ENCODE data around the gene OR10T2. TPM values are rescaled to one million over a fixed set of nuclear protein-coding genes. Genes with fewer than 3 reads are reported as not detected.
"Not testable (repeated sequence)": the region's sequence is repeated elsewhere in the genome, so short reads cannot be mapped to it uniquely, and the experiment has no call there.

OR10T2 gene
- total RNA-seq, 4 donors from 2014 or later = not detected

- intact Hi-C loops (cut with DNase I; ENCODE audit: low total_unique reads) = no loop called here
- TF ChIP-seq CTCF (IDR thresholded peaks at IDR 0.05) = no peak
- no peak for TF ChIP-seq POLR2A (IDR thresholded peaks at IDR 0.05)
- WGBS, 2 donors = 89 to 94% methylated on average over 5 of the region's 5 CpGs
- no peak overlapping the region for H3K4me3 ChIP-seq (ENCODE audit: low read depth, poor library complexity, severe bottlenecking)
- peak in 1 of 2 donors; percentile 60 for DNase-seq (ENCODE audit: low spot score in 2 of 2)
Observed at GRCh38 chr1:158393476-158393875, 5.8 kb downstream of the OR10T2 start.

DNA sequence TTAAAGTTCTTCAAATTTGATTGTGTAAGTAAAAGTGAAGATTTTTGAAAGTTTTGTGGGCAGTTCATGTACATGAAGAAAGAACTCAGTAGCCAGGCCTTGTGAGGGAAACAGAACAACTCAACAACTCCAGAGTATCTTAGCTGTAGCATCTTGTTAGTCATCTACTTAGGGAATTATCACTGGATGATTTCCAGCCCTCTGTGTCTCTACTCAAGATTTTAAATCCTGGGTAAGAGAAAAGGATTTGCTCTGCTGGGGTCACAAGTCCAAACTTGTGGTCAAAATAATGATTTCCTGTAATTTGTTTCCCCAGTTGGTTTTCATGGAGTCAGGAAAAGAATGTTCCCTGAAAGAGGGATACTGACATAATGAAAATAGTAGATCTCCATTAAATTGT lies 8.2 kb downstream of the OR10T2 start:
- DNase-seq (ENCODE audit: low spot score in 2 of 2) = no peak
- intact Hi-C loops (cut with DNase I; ENCODE audit: low total_unique reads) = no loop called here
- no peak for TF ChIP-seq CTCF (IDR thresholded peaks at IDR 0.05)
- TF ChIP-seq POLR2A (IDR thresholded peaks at IDR 0.05) = no peak
- H3K4me3 ChIP-seq (ENCODE audit: low read depth, poor library complexity, severe bottlenecking) = no peak overlapping the region

- 46 to 59% methylated on average over 1 of the region's 1 CpG for WGBS, 2 donors
- TF ChIP-seq CTCF (IDR thresholded peaks at IDR 0.05) = no peak
- TF ChIP-seq POLR2A (IDR thresholded peaks at IDR 0.05) = no peak
- no peak for DNase-seq (ENCODE audit: low spot score in 2 of 2)
- no peak overlapping the region for H3K4me3 ChIP-seq (ENCODE audit: low read depth, poor library complexity, severe bottlenecking)
- intact Hi-C loops (cut with DNase I; ENCODE audit: low total_unique reads) = no loop called here
Observed at GRCh38 chr1:158390331-158390730, 8.9 kb downstream of the OR10T2 start.

GRCh38 chr1:158374860-158375259 lies 24.4 kb downstream of the OR10T2 start:
- H3K4me3 ChIP-seq (ENCODE audit: low read depth, poor library complexity, severe bottlenecking) = no peak overlapping the region
- WGBS, 2 donors = 67 to 76% methylated on average over 1 of the region's 1 CpG
- no peak for TF ChIP-seq CTCF (IDR thresholded peaks at IDR 0.05)
- no peak for TF ChIP-seq POLR2A (IDR thresholded peaks at IDR 0.05)
- intact Hi-C loops (cut with DNase I; ENCODE audit: low total_unique reads) = no loop called here
- DNase-seq (ENCODE audit: low spot score in 2 of 2) = no peak

DNA sequence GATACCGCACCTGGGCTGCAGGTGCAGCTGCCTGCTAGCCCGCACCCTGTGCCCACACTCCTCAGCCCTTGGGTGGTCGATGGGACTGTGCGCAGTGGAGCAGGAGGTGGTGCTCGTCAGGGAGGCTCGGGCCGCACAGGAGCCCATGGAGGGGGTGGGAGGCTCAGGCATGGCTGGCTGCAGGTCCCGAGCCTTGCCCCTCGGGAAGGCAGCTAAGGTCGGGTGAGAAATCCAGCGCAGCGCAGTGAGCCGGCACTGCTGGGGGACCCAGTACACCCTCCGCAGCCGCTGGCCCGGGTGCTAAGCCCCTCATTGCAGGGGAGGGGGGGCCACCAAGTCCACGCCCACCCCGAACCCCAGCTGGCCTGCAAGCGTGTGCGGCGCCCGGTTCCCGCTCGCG lies 25.2 kb downstream of the OR10T2 start:
- 90 to 96% methylated on average over 16 to 21 of the region's 25 CpGs for WGBS, 2 donors
- DNase-seq (ENCODE audit: low spot score in 2 of 2); H3K4me3 ChIP-seq (ENCODE audit: low read depth, poor library complexity, severe bottlenecking); intact Hi-C loops (cut with DNase I; ENCODE audit: low total_unique reads): not testable (repeated sequence)

- intact Hi-C loops (cut with DNase I; ENCODE audit: low total_unique reads) = no loop called here
- no peak for TF ChIP-seq POLR2A (IDR thresholded peaks at IDR 0.05)
- no peak for TF ChIP-seq CTCF (IDR thresholded peaks at IDR 0.05)
Observed at GRCh38 chr1:158371188-158371953, 27.9 kb downstream of the OR10T2 start.

More at GRCh38 chr1:158371188-158371953, 27.9 kb downstream of the OR10T2 start:
- WGBS, 2 donors = 73 to 80% methylated on average over 6 of the region's 6 CpGs
- DNase-seq (ENCODE audit: low spot score in 2 of 2) = no peak
- no peak overlapping the region for H3K4me3 ChIP-seq (ENCODE audit: low read depth, poor library complexity, severe bottlenecking)
